ENCODE results near the gene MRPL10. TPM values are rescaled to one million over a fixed set of nuclear protein-coding genes. Genes with fewer than 3 reads are reported as not detected.

Gene MRPL10
- total RNA-seq, 1 donor, result 35.8 TPM

- Histone ChIP-seq H3K4me1 (ENCODE audit: insufficient read depth, low read length) (peaks cover 55% of the 10 kb centered on the region), H3K4me3 (ENCODE audit: insufficient read depth, low read length) (peak within 1 kb of the TSS; percentile 79), H3K27ac (ENCODE audit: low read depth, low read length) (peak within 1 kb of the TSS; percentile 24), H4K20me1 (ENCODE audit: insufficient read depth, low read length) (peaks cover 3% of the 10 kb centered on the region), H3K4me2 (ENCODE audit: insufficient read depth, low read length) (peak within 1 kb of the TSS; percentile 79), H3K9me3 (ENCODE audit: low read depth, low read length) (no peaks in the 10 kb centered on the region), H3K27me3 (ENCODE audit: insufficient read depth, low read length) (peaks cover 5% of the 10 kb centered on the region), H3K36me3 (ENCODE audit: insufficient read depth, low read length) (peaks cover 11% of the 10 kb centered on the region), H3K79me2 (ENCODE audit: insufficient read depth, low read length) (peaks cover 26% of the 10 kb centered on the region), H2AFZ (ENCODE audit: low read length) (peak within 1 kb of the TSS; percentile 83)
- TF ChIP-seq CTCF (IDR thresholded peaks at IDR 0.05; ENCODE audit: extremely low read depth, low read depth, low read length), result peak; percentile 91
- DNase-seq (ENCODE audit: insufficient read length, low spot score, missing footprints), result peak; percentile 96
Observed at GRCh38 chr17:47840742-47841487, 9.6 kb upstream of the MRPL10 start, which contains the start of gene SCRN2. Gene SCRN2 (minus strand): TSS chr17:47841273. CDS start chr17:47840843, 430 bp downstream.

- H3K9me3 ChIP-seq (ENCODE audit: low read depth, low read length), result no peaks in the 10 kb centered on the region
- peak; percentile 37 for DNase-seq (ENCODE audit: insufficient read length, low spot score, missing footprints)
- H3K36me3 ChIP-seq (ENCODE audit: insufficient read depth, low read length), result peaks cover 15% of the 10 kb centered on the region
- peaks cover 55% of the 10 kb centered on the region for H3K4me1 ChIP-seq (ENCODE audit: insufficient read depth, low read length)
- H3K4me2 ChIP-seq (ENCODE audit: insufficient read depth, low read length), result peak overlapping the region; percentile 79
- no peak for TF ChIP-seq CTCF (IDR thresholded peaks at IDR 0.05; ENCODE audit: extremely low read depth, low read depth, low read length)
- no peaks in the 10 kb centered on the region for H3K27me3 ChIP-seq (ENCODE audit: insufficient read depth, low read length)
- H3K27ac ChIP-seq (ENCODE audit: low read depth, low read length), result peak overlapping the region; percentile 24
- peak overlapping the region; percentile 79 for H3K4me3 ChIP-seq (ENCODE audit: insufficient read depth, low read length)
- peaks cover 3% of the 10 kb centered on the region for H4K20me1 ChIP-seq (ENCODE audit: insufficient read depth, low read length)
- H3K79me2 ChIP-seq (ENCODE audit: insufficient read depth, low read length), result peaks cover 26% of the 10 kb centered on the region
- H2AFZ ChIP-seq (ENCODE audit: low read length), result peak overlapping the region; percentile 83
Observed at GRCh38 chr17:47840001-47840741, 8.8 kb upstream of the MRPL10 start.

- H3K4me2 ChIP-seq (ENCODE audit: insufficient read depth, low read length), result no peak overlapping the region
- H3K27ac ChIP-seq (ENCODE audit: low read depth, low read length), result no peak overlapping the region
- peak; percentile 44 for DNase-seq (ENCODE audit: insufficient read length, low spot score, missing footprints)
- H3K27me3 ChIP-seq (ENCODE audit: insufficient read depth, low read length), result no peaks in the 10 kb centered on the region
- TF ChIP-seq CTCF (IDR thresholded peaks at IDR 0.05; ENCODE audit: extremely low read depth, low read depth, low read length), result no peak
- H3K36me3 ChIP-seq (ENCODE audit: insufficient read depth, low read length), result peaks cover 15% of the 10 kb centered on the region
- H3K9me3 ChIP-seq (ENCODE audit: low read depth, low read length), result no peaks in the 10 kb centered on the region
- H4K20me1 ChIP-seq (ENCODE audit: insufficient read depth, low read length), result peaks cover 3% of the 10 kb centered on the region
- peaks cover 46% of the 10 kb centered on the region for H3K4me1 ChIP-seq (ENCODE audit: insufficient read depth, low read length)
- peaks cover 26% of the 10 kb centered on the region for H3K79me2 ChIP-seq (ENCODE audit: insufficient read depth, low read length)
- no peak overlapping the region for H3K4me3 ChIP-seq (ENCODE audit: insufficient read depth, low read length)
- H2AFZ ChIP-seq (ENCODE audit: low read length), result no peak overlapping the region
Observed at GRCh38 chr17:47839071-47839470, 7.7 kb upstream of the MRPL10 start.

GRCh38 chr17:47838636-47839035 is 7.3 kb upstream of the MRPL10 start:
- Histone ChIP-seq H2AFZ (ENCODE audit: low read length) (no peak overlapping the region), H4K20me1 (ENCODE audit: insufficient read depth, low read length) (peaks cover 3% of the 10 kb centered on the region), H3K27me3 (ENCODE audit: insufficient read depth, low read length) (no peaks in the 10 kb centered on the region), H3K9me3 (ENCODE audit: low read depth, low read length) (no peaks in the 10 kb centered on the region), H3K36me3 (ENCODE audit: insufficient read depth, low read length) (peaks cover 15% of the 10 kb centered on the region), H3K79me2 (ENCODE audit: insufficient read depth, low read length) (peaks cover 26% of the 10 kb centered on the region), H3K4me1 (ENCODE audit: insufficient read depth, low read length) (peaks cover 41% of the 10 kb centered on the region), H3K4me3 (ENCODE audit: insufficient read depth, low read length) (no peak overlapping the region), H3K4me2 (ENCODE audit: insufficient read depth, low read length) (no peak overlapping the region), H3K27ac (ENCODE audit: low read depth, low read length) (no peak overlapping the region)
- no peak for TF ChIP-seq CTCF (IDR thresholded peaks at IDR 0.05; ENCODE audit: extremely low read depth, low read depth, low read length)
- DNase-seq (ENCODE audit: insufficient read length, low spot score, missing footprints), result no peak

All from osteoblast (primary cell).